ENCODE data around the gene SLC6A2. TPM values are rescaled to one million over a fixed set of nuclear protein-coding genes. Genes with fewer than 3 reads are reported as not detected.

SLC6A2 gene
- total and polyA plus RNA-seq, 2 of the 13 experiments (the other 11 are each of a cell fraction or from before 2014, with no cell fraction given) = 0.62 to 0.66 TPM

GRCh38 chr16:55643161-55643970 lies 12.4 kb upstream of the SLC6A2 start (continued):
- 0 out of 2 replicates have a peak, but pooled peaks have one; percentile 16 for TF ChIP-seq ZMYM4 (CRISPR knock-in tag; IDR thresholded peaks at IDR 0.05)
- peak; percentile 79 for TF ChIP-seq RAD21 (CRISPR knock-in tag; IDR thresholded peaks at IDR 0.05)
- 0 out of 2 replicates have a peak, but pooled peaks have one; percentile 12 for TF ChIP-seq FOXO1 (CRISPR knock-in tag; IDR thresholded peaks at IDR 0.05)
- peak; percentile 36; the same call in 1 of the 2 replicates for TF ChIP-seq RXRB (CRISPR knock-in tag; IDR thresholded peaks at IDR 0.05; ENCODE audit: borderline replicate concordance)
- TF ChIP-seq ZFX (CRISPR knock-in tag; IDR thresholded peaks at IDR 0.05; ENCODE audit: low read depth) = peak; percentile 74
- TF ChIP-seq ERF (CRISPR knock-in tag; IDR thresholded peaks at IDR 0.05) = peak; percentile 25; the same call in 1 of the 2 replicates
- TF ChIP-seq CBX5 (CRISPR knock-in tag; IDR thresholded peaks at IDR 0.05; ENCODE audit: borderline replicate concordance) = 0 out of 2 replicates have a peak, but pooled peaks have one; percentile 19
- no peak for TF ChIP-seq KMT2B (CRISPR knock-in tag; IDR thresholded peaks at IDR 0.05)
- 0 out of 2 replicates have a peak, but pooled peaks have one; percentile 46 for TF ChIP-seq NR0B2 (CRISPR knock-in tag; IDR thresholded peaks at IDR 0.05)
- TF ChIP-seq SALL1 (CRISPR knock-in tag; IDR thresholded peaks at IDR 0.05) = peak; percentile 50
- TF ChIP-seq TRIM22 (IDR thresholded peaks at IDR 0.05) = no peak
- 0 out of 2 replicates have a peak, but pooled peaks have one; percentile 28 for TF ChIP-seq ZNF580 (CRISPR knock-in tag; IDR thresholded peaks at IDR 0.05; ENCODE audit: borderline replicate concordance, low read depth)
- peak; percentile 49; the same call in 1 of the 2 replicates for TF ChIP-seq ZFY (CRISPR knock-in tag; IDR thresholded peaks at IDR 0.05)
- peak; percentile 88 for TF ChIP-seq SMC3 (IDR thresholded peaks at IDR 0.05; ENCODE audit: low read length)
